ENCODE data around the gene TMEM141.

GRCh38 chr9:136828474-136829140 lies 37.5 kb downstream of the TMEM141 start:
- TF ChIP-seq TAF1 (IDR thresholded peaks at IDR 0.05; ENCODE audit: low read depth, low read length) (no peak), POLR2A (IDR thresholded peaks at IDR 0.05; ENCODE audit: low read depth, low read length) (no peak), POLR2AphosphoS5 (IDR thresholded peaks at IDR 0.05; ENCODE audit: low read depth, low read length) (no peak), SPI1 (IDR thresholded peaks at IDR 0.05; ENCODE audit: low read depth, low read length) (no peak)
